HUDEP-2 (cell line): ENCODE measurements around the gene MEG3.
A peak's percentile ranks its signal among the peaks of the same experiment; 100 is the strongest.

ENCODE experiments used
- DNase-seq, 76 experiments: peaks; one replicate each; lab custom pipeline; 2025; ENCODE audit not compliant: unreplicated experiment in 76 of 76; lab: John Stamatoyannopoulos, UW

The MEG3 gene

GRCh38 chr14:100844421-100844820 is 18.5 kb downstream of the MEG3 start:
- no peak for DNase-seq

- DNase-seq = no peak
Observed at GRCh38 chr14:100844846-100845245, 18.9 kb downstream of the MEG3 start.

GRCh38 chr14:100845341-100845740 is 19.4 kb downstream of the MEG3 start:
- DNase-seq = no peak

GRCh38 chr14:100846309-100846859 is 20.5 kb downstream of the MEG3 start:
- no peak for DNase-seq

- DNase-seq = no peak
Observed at GRCh38 chr14:100849115-100849781, 23.3 kb downstream of the MEG3 start.

- peak in 67 of 76 experiments; percentile 8 to 80 (median 60) for DNase-seq
Observed at GRCh38 chr14:100850841-100851585, 25.1 kb downstream of the MEG3 start.

- no peak for DNase-seq
Observed at GRCh38 chr14:100851586-100851916, 25.6 kb downstream of the MEG3 start.

- DNase-seq = no peak
Observed at GRCh38 chr14:100851946-100852620, 26.2 kb downstream of the MEG3 start.

GRCh38 chr14:100854435-100854834 is 28.5 kb downstream of the MEG3 start:
- no peak for DNase-seq

GRCh38 chr14:100855256-100855930 is 29.5 kb downstream of the MEG3 start:
- peak in 1 of 76 experiments; percentile 1 for DNase-seq

- DNase-seq = no peak
Observed at GRCh38 chr14:100856056-100856950, 30.4 kb downstream of the MEG3 start.

- DNase-seq = no peak
Observed at GRCh38 chr14:100857233-100857922, 31.5 kb downstream of the MEG3 start.

GRCh38 chr14:100857923-100858837 is 32.3 kb downstream of the MEG3 start:
- DNase-seq = no peak

- no peak for DNase-seq
Observed at GRCh38 chr14:100858838-100859220, 32.9 kb downstream of the MEG3 start.

- DNase-seq = no peak
Observed at GRCh38 chr14:100859781-100860180, 33.9 kb downstream of the MEG3 start.

- no peak for DNase-seq
Observed at GRCh38 chr14:100860556-100861187, 34.8 kb downstream of the MEG3 start.

- no peak for DNase-seq
Observed at GRCh38 chr14:100861188-100861936, 35.4 kb downstream of the MEG3 start.
